T-helper 1 cell treated with Interleukin-12 subunit alpha and Interleukin-12 subunit beta and Interleukin-4 antibody, amounts not matched to agents 30 μg/mL and 1 μg/mL, for 36 hours (primary cell): ENCODE results near the gene LCN1.
"Not testable (repeated sequence)": the region's sequence is repeated elsewhere in the genome, so short reads cannot be mapped to it uniquely, and the experiment has no call there.

ENCODE experiments used
- H3K27ac Mint-ChIP-seq: one replicate; pipeline ENCODE4 v1.8.0; 2021; ENCODE audit warnings: mild to moderate bottlenecking, mixed read lengths
- H3K27me3 Mint-ChIP-seq: one replicate; pipeline ENCODE4 v1.8.0; 2021; ENCODE audit warnings: low read depth, mixed read lengths
- H3K36me3 Mint-ChIP-seq: one replicate; pipeline ENCODE4 v1.8.0; 2021; ENCODE audit warnings: low read depth, mixed read lengths
- H3K4me1 Mint-ChIP-seq: one replicate; pipeline ENCODE4 v1.8.0; 2021; ENCODE audit warnings: low read depth, mixed read lengths
- H3K4me3 Mint-ChIP-seq: one replicate; pipeline ENCODE4 v1.8.0; 2021; ENCODE audit warnings: mild to moderate bottlenecking, moderate library complexity, mixed read lengths
- H3K9me3 Mint-ChIP-seq: one replicate; pipeline ENCODE4 v1.8.0; 2021; ENCODE audit warnings: mixed read lengths

LCN1 gene

DNA sequence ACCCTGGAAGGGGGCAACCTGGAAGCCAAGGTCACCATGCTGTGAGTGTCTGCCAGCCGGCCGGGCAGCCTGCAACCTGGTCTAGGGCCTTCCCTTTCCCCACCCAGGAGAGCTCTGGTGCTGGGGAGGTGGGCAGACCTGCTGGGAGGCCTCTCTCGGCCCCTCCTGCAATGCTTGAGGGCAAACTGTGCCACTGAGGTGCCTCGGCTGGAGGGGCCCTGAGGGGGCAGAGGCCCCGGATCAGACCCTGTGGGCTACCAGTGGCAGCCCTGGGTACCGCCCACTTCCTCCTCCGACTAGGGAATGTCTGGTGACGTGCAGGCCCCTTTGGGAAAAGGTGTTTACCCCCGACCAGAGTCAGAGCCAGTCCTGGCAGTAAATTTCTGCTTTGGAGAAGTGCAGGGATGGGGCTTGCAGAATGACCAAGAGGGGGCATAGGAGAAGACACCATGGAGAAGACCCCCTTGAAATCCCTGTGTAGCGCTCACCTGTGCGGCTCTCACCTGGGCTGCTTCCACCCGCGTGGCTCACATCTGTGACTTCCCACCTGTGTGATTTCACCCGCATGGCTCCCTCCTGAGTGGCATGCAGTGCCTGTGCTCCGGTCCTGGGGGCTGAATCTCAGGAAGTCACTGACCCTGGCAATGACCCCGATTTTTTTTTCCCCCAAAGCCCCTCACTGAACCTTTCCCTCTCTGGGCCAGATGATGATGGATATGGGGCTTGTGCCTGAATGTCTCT lies 1.1 kb downstream of the LCN1 start:
- no peaks in the 10 kb centered on the region for H3K36me3 Mint-ChIP-seq
- H3K27ac Mint-ChIP-seq, result no peak overlapping the region
- no peaks in the 10 kb centered on the region for H3K9me3 Mint-ChIP-seq
- no peaks in the 10 kb centered on the region for H3K4me1 Mint-ChIP-seq
- H3K4me3 Mint-ChIP-seq, result no peak overlapping the region
- peaks cover 21% of the 10 kb centered on the region for H3K27me3 Mint-ChIP-seq

- Mint-ChIP-seq H3K36me3 (no peaks in the 10 kb centered on the region), H3K27ac (no peak overlapping the region), H3K4me3 (no peak overlapping the region), H3K9me3 (no peaks in the 10 kb centered on the region), H3K4me1 (no peaks in the 10 kb centered on the region), H3K27me3 (peaks cover 17% of the 10 kb centered on the region)
Observed at GRCh38 chr9:135522931-135523330, 1.7 kb downstream of the LCN1 start.

DNA sequence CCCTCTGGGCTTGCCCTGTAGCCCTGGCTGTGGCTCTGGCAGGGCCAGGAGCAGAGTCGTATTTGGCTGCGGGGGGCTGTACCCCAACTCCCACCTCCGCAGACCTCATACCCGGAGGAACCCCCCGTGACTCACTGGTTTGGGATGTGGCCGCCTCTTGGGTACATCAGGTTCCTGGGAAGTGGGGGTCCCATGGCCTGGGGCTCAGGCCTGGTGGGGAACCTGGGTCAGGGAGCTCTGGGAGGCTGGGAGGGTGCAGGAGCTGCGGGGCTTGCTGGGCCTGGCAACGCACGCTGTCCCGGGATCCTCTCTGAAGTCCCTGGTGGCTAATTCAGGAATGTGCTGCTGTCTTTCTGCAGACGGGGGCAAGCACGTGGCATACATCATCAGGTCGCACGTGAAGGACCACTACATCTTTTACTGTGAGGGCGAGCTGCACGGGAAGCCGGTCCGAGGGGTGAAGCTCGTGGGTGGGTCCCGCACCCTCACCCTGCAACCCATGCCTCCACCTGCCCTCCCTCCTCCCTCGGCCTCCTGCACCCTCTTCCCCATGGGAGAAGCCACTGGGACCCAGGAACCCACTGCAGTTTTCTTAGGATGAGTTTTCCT lies 2.4 kb downstream of the LCN1 start:
- H3K27ac Mint-ChIP-seq, result no peak overlapping the region
- H3K9me3 Mint-ChIP-seq, result no peaks in the 10 kb centered on the region
- peaks cover 11% of the 10 kb centered on the region for H3K27me3 Mint-ChIP-seq
- H3K4me1 Mint-ChIP-seq, result no peaks in the 10 kb centered on the region
- H3K4me3 Mint-ChIP-seq, result no peak overlapping the region
- no peaks in the 10 kb centered on the region for H3K36me3 Mint-ChIP-seq

GRCh38 chr9:135524130-135524861 lies 3.1 kb downstream of the LCN1 start:
- Mint-ChIP-seq H3K4me3 (no peak overlapping the region), H3K27ac (no peak overlapping the region), H3K9me3 (no peaks in the 10 kb centered on the region), H3K36me3 (no peaks in the 10 kb centered on the region), H3K4me1 (no peaks in the 10 kb centered on the region), H3K27me3 (peaks cover 8% of the 10 kb centered on the region)

DNA sequence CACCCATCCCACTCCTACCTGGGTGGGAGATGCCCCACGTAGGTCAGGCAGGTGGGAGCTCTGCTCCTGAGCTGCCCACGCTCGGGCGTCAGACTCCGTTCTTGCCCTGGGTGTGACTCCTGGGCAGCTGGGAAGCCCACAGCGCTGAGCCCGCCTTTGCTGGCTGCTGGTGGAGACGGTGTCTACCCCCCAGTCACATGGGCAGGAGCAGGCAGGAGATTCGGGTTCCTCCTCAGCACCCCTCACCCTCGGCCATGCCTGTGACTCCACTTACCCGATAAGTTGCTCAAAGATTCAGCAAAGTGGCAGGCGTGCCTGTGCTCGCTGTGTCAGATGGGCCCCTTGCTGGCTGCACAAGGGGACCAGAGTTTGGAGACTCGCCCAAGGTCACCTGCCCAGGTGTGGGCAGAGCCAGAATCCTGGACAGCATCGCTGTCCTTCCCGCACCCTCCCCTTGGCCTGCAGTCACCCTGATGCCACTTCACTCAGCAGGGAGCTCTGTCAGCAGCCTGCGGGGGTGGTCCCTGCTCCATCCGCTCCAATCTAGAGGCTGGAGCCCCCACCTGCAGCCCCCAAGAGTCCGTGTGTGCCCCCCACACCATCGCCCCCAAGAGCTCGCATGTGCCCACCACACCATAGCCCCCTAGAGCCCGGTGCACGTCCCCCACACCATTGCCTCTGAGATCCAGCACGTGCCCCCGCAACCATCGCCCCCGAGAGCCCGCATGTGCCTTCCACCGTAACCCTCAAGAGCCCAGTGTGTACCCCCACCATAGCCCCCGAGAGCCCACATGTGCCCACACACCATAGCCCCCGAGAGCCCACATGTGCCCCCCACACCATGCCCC lies 4.2 kb downstream of the LCN1 start:
- Mint-ChIP-seq H3K9me3 (no peaks in the 10 kb centered on the region), H3K27ac (no peak overlapping the region), H3K36me3 (no peaks in the 10 kb centered on the region), H3K4me1 (no peaks in the 10 kb centered on the region), H3K27me3 (peaks cover 2% of the 10 kb centered on the region), H3K4me3 (no peak overlapping the region)

DNA sequence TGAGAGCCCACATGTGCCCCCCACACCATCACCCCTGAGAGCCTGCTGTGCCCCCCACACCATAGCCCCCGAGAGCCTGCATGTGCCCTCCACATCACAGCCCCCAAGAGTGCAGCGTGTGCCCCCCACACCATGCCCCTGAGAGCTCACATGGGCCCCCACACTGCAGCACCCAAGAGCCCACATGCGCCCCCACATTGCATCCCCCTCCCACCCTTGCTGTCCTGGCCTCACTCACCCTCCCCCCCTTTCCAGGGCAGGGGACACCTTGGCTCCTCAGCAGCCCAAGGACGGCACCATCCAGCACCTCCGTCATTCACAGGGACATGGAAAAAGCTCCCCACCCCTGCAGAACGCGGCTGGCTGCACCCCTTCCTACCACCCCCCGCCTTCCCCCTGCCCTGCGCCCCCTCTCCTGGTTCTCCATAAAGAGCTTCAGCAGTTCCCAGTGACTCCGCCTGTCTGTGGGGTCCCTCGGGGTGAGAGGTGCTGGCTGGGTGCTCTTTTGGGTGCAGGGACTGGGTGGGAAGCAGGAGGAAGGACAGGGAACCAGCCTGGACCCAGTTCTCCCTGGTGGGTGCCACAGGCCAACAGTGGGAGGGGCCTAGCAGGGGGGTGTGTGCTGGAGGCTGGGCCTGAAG lies 5.0 kb downstream of the LCN1 start:
- Mint-ChIP-seq H3K4me3 (no peak overlapping the region), H3K27ac (no peak overlapping the region), H3K4me1 (no peaks in the 10 kb centered on the region), H3K27me3 (no peaks in the 10 kb centered on the region), H3K9me3 (no peaks in the 10 kb centered on the region), H3K36me3 (no peaks in the 10 kb centered on the region)

DNA sequence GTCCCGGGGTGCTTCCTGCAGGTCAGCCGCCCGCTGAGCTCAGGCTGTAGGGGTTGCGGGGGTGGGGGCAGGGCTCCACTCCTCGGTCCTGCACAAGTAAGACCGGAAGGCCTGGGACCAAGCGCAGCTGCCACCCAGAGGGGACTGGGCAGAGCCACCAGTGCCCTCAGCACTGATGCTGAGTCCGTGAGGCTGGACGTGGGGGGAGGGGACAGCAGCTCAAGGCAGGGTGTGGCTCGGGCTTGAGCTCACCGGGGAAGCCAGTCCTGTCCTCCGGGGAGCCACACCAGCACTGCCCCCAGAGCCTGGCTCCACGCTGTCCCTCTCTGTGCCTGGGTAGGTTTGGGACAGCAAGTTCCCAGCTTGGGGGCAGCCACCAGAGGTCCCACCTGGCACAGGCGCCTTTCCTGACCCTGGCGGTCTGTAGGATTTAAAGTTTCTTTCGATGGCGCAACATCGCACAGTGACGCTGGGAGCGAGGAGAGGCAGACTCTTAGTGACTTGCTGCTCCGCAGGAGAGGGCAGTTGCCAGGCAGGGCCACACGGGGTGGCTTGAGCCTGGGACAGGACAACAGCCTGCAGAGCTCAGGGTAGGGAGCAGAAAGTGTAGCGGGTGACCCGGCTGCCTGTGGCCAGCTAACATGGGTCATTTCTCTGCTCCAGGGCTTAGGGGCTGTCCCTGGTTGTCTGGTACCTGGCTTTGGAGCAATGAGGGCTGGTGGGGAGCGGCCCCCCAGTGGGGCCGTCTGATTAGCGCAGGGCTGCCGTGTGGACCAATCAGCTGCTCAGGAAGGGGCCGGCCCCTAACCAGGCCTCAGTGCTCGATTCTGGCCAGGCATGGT lies 5.7 kb downstream of the LCN1 start:
- H3K4me3 Mint-ChIP-seq, result no peak overlapping the region
- H3K36me3 Mint-ChIP-seq, result no peaks in the 10 kb centered on the region
- no peak overlapping the region for H3K27ac Mint-ChIP-seq
- no peaks in the 10 kb centered on the region for H3K4me1 Mint-ChIP-seq
- no peaks in the 10 kb centered on the region for H3K9me3 Mint-ChIP-seq
- H3K27me3 Mint-ChIP-seq, result no peaks in the 10 kb centered on the region

- not testable (repeated sequence) for H3K9me3 Mint-ChIP-seq, H3K36me3 Mint-ChIP-seq, H3K4me1 Mint-ChIP-seq, H3K4me3 Mint-ChIP-seq, H3K27me3 Mint-ChIP-seq, H3K27ac Mint-ChIP-seq
Observed at GRCh38 chr9:135528842-135529435, 7.7 kb downstream of the LCN1 start.

GRCh38 chr9:135530146-135530545 lies 8.9 kb downstream of the LCN1 start:
- H3K9me3 Mint-ChIP-seq, result no peaks in the 10 kb centered on the region
- H3K36me3 Mint-ChIP-seq, result no peaks in the 10 kb centered on the region
- no peaks in the 10 kb centered on the region for H3K27me3 Mint-ChIP-seq
- H3K4me1 Mint-ChIP-seq, result no peaks in the 10 kb centered on the region
- no peak overlapping the region for H3K4me3 Mint-ChIP-seq
- no peak overlapping the region for H3K27ac Mint-ChIP-seq

DNA sequence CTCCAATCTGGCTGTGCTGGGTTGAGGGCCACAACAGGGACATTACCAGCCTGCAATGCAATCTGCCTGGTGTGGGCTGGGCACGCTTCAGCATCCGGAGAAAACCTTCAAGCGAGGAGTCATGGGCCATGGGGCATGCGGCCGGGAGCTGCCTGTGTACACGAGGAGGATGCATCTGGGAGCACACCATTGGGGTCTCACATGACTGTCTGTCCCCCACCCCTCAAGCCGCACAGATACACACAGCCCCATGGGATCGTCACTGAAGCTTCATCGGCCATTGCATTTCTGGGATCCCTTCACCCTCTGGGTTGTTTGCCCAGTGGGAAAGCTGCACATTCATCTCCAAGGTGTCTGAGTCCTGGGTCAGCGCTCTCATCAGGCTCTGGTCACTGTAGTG lies 9.9 kb downstream of the LCN1 start:
- Mint-ChIP-seq H3K9me3 (no peaks in the 10 kb centered on the region), H3K27ac (no peak overlapping the region), H3K4me3 (no peak overlapping the region), H3K27me3 (no peaks in the 10 kb centered on the region), H3K36me3 (no peaks in the 10 kb centered on the region), H3K4me1 (no peaks in the 10 kb centered on the region)

- Mint-ChIP-seq H3K36me3 (no peaks in the 10 kb centered on the region), H3K27me3 (peaks cover 4% of the 10 kb centered on the region), H3K9me3 (no peaks in the 10 kb centered on the region), H3K4me3 (no peak overlapping the region), H3K4me1 (no peaks in the 10 kb centered on the region), H3K27ac (no peak overlapping the region)
Observed at GRCh38 chr9:135533113-135533512, 11.9 kb downstream of the LCN1 start.

- H3K27ac Mint-ChIP-seq, result no peak overlapping the region
- no peak overlapping the region for H3K4me3 Mint-ChIP-seq
- H3K4me1 Mint-ChIP-seq, result no peaks in the 10 kb centered on the region
- H3K9me3 Mint-ChIP-seq, result no peaks in the 10 kb centered on the region
- H3K27me3 Mint-ChIP-seq, result peaks cover 4% of the 10 kb centered on the region
- H3K36me3 Mint-ChIP-seq, result no peaks in the 10 kb centered on the region
Observed at GRCh38 chr9:135533674-135534073, 12.4 kb downstream of the LCN1 start.

- H3K27me3 Mint-ChIP-seq, H3K9me3 Mint-ChIP-seq: not testable (repeated sequence)
Observed at GRCh38 chr9:135534192-135534711, 13.0 kb downstream of the LCN1 start.

More at GRCh38 chr9:135534192-135534711, 13.0 kb downstream of the LCN1 start:
- not testable (repeated sequence) for H3K36me3 Mint-ChIP-seq, H3K4me1 Mint-ChIP-seq, H3K4me3 Mint-ChIP-seq, H3K27ac Mint-ChIP-seq
